Fibroblast of lung (primary cell): Measurements from ENCODE around the gene DAZAP1. TPM values are rescaled to one million over a fixed set of nuclear protein-coding genes. Genes with fewer than 3 reads are reported as not detected.

ENCODE experiments used
- DNase-seq, 2 donors: peaks; one replicate each; pipeline versions ENCODE4 v3.0.0 to v3.0.0-alpha.2; 2010; ENCODE audit warnings: low read depth in 2 of 2
- H2AFZ ChIP-seq: 2 replicates; pipeline ENCODE4 v1.5.1; 2012; ENCODE audit warnings: low read length, control low read depth, inconsistent platforms
- H3K27ac ChIP-seq: 2 replicates; pipeline ENCODE4 v1.5.1; 2011; ENCODE audit warnings: low read length, control low read depth; ENCODE audit not compliant: insufficient read depth
- H3K27me3 ChIP-seq: 2 replicates; pipeline ENCODE4 v1.5.1; 2011; ENCODE audit warnings: mild to moderate bottlenecking, low read length; ENCODE audit not compliant: control insufficient read depth, insufficient read depth
- H3K36me3 ChIP-seq: 2 replicates; pipeline ENCODE4 v1.5.1; 2011; ENCODE audit warnings: low read length; ENCODE audit not compliant: control insufficient read depth, insufficient read depth
- H3K4me1 ChIP-seq: 2 replicates; pipeline ENCODE4 v1.5.1; 2011; ENCODE audit warnings: low read length; ENCODE audit not compliant: control insufficient read depth, insufficient read depth; ENCODE audit errors: extremely low read depth
- H3K4me2 ChIP-seq: 2 replicates; pipeline ENCODE4 v1.5.1; 2011; ENCODE audit warnings: low read length, control low read depth; ENCODE audit not compliant: insufficient read depth; ENCODE audit errors: extremely low read depth
- H3K4me3 ChIP-seq, 4 experiments: fragments of 200-600 bp in 1 of 4; sonication (generic) in 1 of 4; replicated peaks in 1 of 4; 2 replicates each; pipeline ENCODE4 v1.5.1; 2011 to 2016; ENCODE audit warnings: low read length in 4 of 4, low read depth in 3 of 4, mild to moderate bottlenecking in 3 of 4, control low read depth in 2 of 4, inconsistent platforms in 1 of 4, mixed read lengths in 1 of 4; ENCODE audit not compliant: insufficient read depth in 1 of 4; ENCODE audit errors: control extremely low read depth in 1 of 4
- H3K79me2 ChIP-seq: 2 replicates; pipeline ENCODE4 v1.5.1; 2012; ENCODE audit warnings: mild to moderate bottlenecking, low read length, inconsistent platforms; ENCODE audit not compliant: control insufficient read depth, insufficient read depth
- H3K9ac ChIP-seq: 2 replicates; pipeline ENCODE4 v1.5.1; 2011; ENCODE audit warnings: mild to moderate bottlenecking, low read length, control low read depth; ENCODE audit not compliant: insufficient read depth
- H3K9me3 ChIP-seq: 2 replicates; pipeline ENCODE4 v1.5.1; 2012; ENCODE audit warnings: low read depth, low read length; ENCODE audit not compliant: control insufficient read depth, insufficient read depth
- H4K20me1 ChIP-seq: 2 replicates; pipeline ENCODE4 v1.5.1; 2011; ENCODE audit warnings: low read length; ENCODE audit not compliant: control insufficient read depth, insufficient read depth; ENCODE audit errors: extremely low read depth
- EZH2 ChIP-seq: IDR thresholded peaks from 2 replicates; pipeline ENCODE4 v1.5.1; 2012; ENCODE audit warnings: low read length, control low read depth, mild to moderate bottlenecking; ENCODE audit errors: missing control alignments
- polyA plus RNA-seq, 2 donors: library from polyadenylated mRNA; depleted of rRNA in 1 of 2; stranded (reverse) in 1 of 2; unstranded in 1 of 2; fragments of >200 nt; gene quantifications; 2 replicates each; pipeline ENCODE4 v1.2.1, GENCODE V29; 2011 to 2012; ENCODE audit warnings: missing spikeins in 1 of 2
- total RNA-seq: library from RNA; depleted of rRNA; stranded (reverse); fragments of >200 nt; gene quantifications from 2 replicates; pipeline ENCODE4 v1.2.1, GENCODE V29; 2014
- TF ChIP-seq, protein P1 (sequence below), 2 donors: IDR thresholded peaks in 1 of 2; conservative IDR thresholded peaks in 1 of 2; 1 replicate in 1 of 2; 2 replicates in 1 of 2; pipeline ENCODE4 v1.5.1; 2011 to 2012; ENCODE audit warnings: low read length in 2 of 2, control low read depth in 1 of 2, inconsistent platforms in 1 of 2, low read depth in 1 of 2, mild to moderate bottlenecking in 1 of 2

The DAZAP1 gene
- total and polyA plus RNA-seq, 2 donors (not counting 1 experiment from before 2014, with no cell fraction given) = 44.6 to 49.5 TPM

DNA sequence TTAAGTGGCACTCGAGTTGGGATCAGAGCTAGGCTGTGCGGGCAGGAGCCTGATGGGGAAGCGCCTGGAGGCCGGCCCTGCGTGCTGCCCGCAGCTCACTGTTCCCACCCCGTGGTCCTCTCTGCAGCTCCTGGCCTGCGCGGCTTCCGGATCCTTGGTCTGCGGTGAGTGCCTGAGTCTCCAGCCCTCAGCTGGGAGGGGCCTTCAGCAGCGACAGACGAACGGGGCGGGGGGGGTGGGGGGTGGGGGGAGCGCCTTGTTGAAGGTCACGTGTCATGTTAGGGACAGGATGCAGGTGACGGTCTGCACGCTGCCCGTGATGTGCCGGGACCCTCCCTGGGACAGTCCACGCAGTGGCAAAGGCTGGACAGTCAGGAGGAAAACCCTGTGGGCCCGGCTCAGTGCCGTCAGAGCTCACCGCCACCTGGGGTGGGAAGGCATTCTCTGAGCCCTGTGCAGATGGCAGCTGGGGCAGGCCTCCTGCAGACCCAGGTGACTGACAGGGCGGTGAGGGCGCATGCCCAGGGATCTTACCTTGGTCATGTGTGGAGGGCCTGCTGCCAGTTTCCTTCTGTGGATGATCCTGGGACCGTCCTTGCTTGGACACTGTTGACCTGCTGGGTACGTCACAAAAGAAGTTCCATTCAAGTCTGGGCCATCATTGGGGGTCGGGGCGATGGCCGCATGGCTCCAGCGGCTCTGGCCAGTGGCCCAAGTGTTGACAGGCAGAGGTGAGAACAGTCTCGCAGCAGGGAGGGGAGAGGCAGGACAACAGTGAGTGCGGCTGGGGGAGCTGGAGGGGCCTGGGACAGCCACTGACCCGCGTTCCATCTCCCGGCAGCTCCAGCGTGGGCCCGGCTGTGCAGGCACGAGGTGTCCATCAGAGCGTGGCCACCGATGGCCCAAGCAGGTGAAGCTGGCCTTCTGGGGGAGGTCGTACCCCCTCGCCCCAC lies 19.4 kb upstream of the DAZAP1 start:
- H3K36me3 ChIP-seq = peaks cover 13% of the 10 kb centered on the region
- no peak overlapping the region for H3K27ac ChIP-seq
- H3K4me3 ChIP-seq = no peak overlapping the region
- no peak overlapping the region for H3K9ac ChIP-seq
- TF ChIP-seq, protein P1, sequence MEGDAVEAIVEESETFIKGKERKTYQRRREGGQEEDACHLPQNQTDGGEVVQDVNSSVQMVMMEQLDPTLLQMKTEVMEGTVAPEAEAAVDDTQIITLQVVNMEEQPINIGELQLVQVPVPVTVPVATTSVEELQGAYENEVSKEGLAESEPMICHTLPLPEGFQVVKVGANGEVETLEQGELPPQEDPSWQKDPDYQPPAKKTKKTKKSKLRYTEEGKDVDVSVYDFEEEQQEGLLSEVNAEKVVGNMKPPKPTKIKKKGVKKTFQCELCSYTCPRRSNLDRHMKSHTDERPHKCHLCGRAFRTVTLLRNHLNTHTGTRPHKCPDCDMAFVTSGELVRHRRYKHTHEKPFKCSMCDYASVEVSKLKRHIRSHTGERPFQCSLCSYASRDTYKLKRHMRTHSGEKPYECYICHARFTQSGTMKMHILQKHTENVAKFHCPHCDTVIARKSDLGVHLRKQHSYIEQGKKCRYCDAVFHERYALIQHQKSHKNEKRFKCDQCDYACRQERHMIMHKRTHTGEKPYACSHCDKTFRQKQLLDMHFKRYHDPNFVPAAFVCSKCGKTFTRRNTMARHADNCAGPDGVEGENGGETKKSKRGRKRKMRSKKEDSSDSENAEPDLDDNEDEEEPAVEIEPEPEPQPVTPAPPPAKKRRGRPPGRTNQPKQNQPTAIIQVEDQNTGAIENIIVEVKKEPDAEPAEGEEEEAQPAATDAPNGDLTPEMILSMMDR (conservative IDR thresholded peaks at IDR 0.05 in 1 of 2, IDR thresholded peaks at IDR 0.05 in 1 of 2; ENCODE audit: low read depth in 1 of 2, low read length in 2 of 2) = no peak
- no peak for TF ChIP-seq EZH2
- H2AFZ ChIP-seq = no peak overlapping the region
- no peaks in the 10 kb centered on the region for H3K4me1 ChIP-seq
- no peaks in the 10 kb centered on the region for H4K20me1 ChIP-seq
- no peak overlapping the region for H3K4me2 ChIP-seq
- H3K9me3 ChIP-seq = no peaks in the 10 kb centered on the region
- H3K27me3 ChIP-seq = no peaks in the 10 kb centered on the region
- no peak for DNase-seq
- peaks cover 6% of the 10 kb centered on the region for H3K79me2 ChIP-seq

DNA sequence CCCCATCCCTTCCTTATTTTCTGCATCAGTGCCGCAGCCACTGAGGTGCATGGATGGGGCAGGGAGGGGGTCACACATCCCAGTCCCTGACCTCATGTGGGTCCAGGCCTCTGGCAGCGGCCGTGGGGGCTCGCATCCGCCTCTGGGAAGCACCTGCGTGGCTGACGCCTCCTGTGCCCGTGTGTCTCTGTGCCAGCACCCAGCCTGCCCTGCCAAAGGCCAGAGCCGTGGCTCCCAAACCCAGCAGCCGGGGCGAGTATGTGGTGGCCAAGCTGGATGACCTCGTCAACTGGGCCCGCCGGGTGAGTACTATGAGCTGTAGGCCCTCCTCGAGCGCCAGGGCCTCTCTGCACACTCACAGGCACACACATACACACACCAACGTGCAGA lies 18.8 kb upstream of the DAZAP1 start:
- Histone ChIP-seq H3K4me2 (no peak overlapping the region), H3K9ac (no peak overlapping the region), H3K9me3 (no peaks in the 10 kb centered on the region), H2AFZ (no peak overlapping the region), H3K79me2 (peaks cover 6% of the 10 kb centered on the region), H3K4me3 (no peak overlapping the region), H3K27ac (no peak overlapping the region), H3K4me1 (no peaks in the 10 kb centered on the region), H3K36me3 (peaks cover 13% of the 10 kb centered on the region), H3K27me3 (no peaks in the 10 kb centered on the region), H4K20me1 (no peaks in the 10 kb centered on the region)
- no peak for DNase-seq
- no peak for TF ChIP-seq EZH2
- TF ChIP-seq, protein P1 (conservative IDR thresholded peaks at IDR 0.05 in 1 of 2, IDR thresholded peaks at IDR 0.05 in 1 of 2; ENCODE audit: low read depth in 1 of 2, low read length in 2 of 2) = no peak

DNA sequence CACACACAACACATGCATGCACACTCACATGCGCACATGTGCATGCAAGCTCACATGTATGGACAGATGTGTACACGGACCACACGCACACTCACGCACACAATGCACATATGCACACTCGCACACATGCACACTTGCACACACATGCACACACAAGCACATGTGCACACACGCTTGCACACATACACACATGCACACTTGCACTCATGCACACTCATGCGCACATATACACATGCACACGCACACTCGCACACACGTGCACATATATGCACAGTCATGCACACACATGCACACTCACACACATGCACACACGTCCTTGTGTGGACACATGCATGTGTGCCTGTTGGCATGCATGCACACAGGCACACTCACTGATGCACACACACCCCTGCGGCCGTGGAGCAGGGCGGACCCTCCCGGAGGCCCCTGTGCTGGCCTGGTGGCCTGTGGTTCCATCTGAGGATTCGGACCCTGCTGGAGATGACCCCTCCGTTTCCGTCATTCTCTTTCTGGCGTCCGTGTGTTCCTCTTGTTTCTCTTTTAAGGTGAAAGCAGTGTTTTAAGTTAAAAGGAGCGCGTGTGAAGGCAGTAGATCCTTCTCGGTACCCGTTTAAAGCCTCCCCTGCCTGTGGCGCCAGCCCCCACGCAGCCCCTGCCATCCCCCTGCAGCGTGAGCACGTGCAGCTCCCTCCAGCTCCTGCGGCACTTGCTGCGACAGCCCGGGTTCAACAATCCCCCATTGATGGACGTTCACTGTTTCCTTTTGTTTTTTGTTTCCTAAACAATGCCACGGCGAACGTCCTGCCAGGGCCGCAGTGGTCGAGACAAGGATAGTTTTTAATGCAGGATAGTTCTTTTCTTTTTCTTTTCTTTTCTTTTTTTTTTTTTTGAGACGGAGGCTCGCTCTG lies 18.1 kb upstream of the DAZAP1 start:
- H2AFZ ChIP-seq = no peak overlapping the region
- H3K79me2 ChIP-seq = peaks cover 3% of the 10 kb centered on the region
- no peak overlapping the region for H3K4me3 ChIP-seq
- no peaks in the 10 kb centered on the region for H3K27me3 ChIP-seq
- no peak overlapping the region for H3K4me2 ChIP-seq
- H3K36me3 ChIP-seq = peaks cover 13% of the 10 kb centered on the region
- no peak overlapping the region for H3K9ac ChIP-seq
- TF ChIP-seq, protein P1 (conservative IDR thresholded peaks at IDR 0.05 in 1 of 2, IDR thresholded peaks at IDR 0.05 in 1 of 2; ENCODE audit: low read depth in 1 of 2, low read length in 2 of 2) = no peak
- no peak for TF ChIP-seq EZH2
- DNase-seq = no peak
- no peaks in the 10 kb centered on the region for H3K9me3 ChIP-seq
- no peak overlapping the region for H3K27ac ChIP-seq
- H3K4me1 ChIP-seq = no peaks in the 10 kb centered on the region
- no peaks in the 10 kb centered on the region for H4K20me1 ChIP-seq
